ENCODE measurements around the gene IFT122. TPM values are rescaled to one million over a fixed set of nuclear protein-coding genes. Genes with fewer than 3 reads are reported as not detected.
A peak's percentile ranks its signal among the peaks of the same experiment; 100 is the strongest.

Gene IFT122
- total and polyA plus RNA-seq, 2 of the 4 experiments (the other 2 are of a cell fraction), result 16.8 to 28.0 TPM

DNA sequence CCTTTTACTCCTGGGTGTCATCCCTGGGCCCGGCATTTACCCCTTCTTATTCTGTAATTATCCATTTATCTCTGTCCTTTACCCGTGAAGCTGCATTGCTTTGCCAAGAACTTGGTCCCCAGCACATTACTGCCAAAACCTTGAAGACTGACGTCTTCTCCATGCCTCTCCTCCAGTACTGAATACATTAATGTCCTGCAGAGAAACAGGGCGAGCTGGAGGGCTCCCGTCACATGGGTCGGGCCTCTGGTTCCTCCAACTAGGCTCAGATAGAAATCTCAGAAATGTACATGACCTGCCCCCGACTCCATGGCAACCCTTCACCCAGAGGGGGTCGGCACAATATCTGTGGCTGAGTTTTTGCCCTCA lies 12.0 kb upstream of the IFT122 start:
- Histone ChIP-seq H3K14ac (replicated peaks; ENCODE audit: low read depth, low read length) (no peak overlapping the region), H3K9ac (ENCODE audit: low read depth, low read length) (0 out of 2 replicates have a peak overlapping the region, but pooled peaks have one; percentile 15), H2BK5ac (ENCODE audit: low read depth, low read length, poor library complexity, severe bottlenecking) (no peak overlapping the region), H4K20me1 (ENCODE audit: insufficient read depth, low read length) (no peaks in the 10 kb centered on the region), H3K36me3 (ENCODE audit: control insufficient read depth, insufficient read depth, low read length) (peaks cover 16% of the 10 kb centered on the region), H4K5ac (ENCODE audit: low read depth, low read length) (no peak overlapping the region), H4K91ac (ENCODE audit: insufficient read depth, low read depth, low read length) (no peak overlapping the region), H3K4me2 (ENCODE audit: low read depth, low read length) (peak overlapping the region; percentile 88), H2BK15ac (ENCODE audit: low read depth, low read length) (no peak overlapping the region), H3K79me1 (ENCODE audit: low read depth in 1 of 2, low read length in 2 of 2) (peaks cover 5 to 7% of the 10 kb centered on the region in 2 experiments; a peak in 2 of 4 replicates), H3K27ac (ENCODE audit: insufficient read depth, low read length) (no peak overlapping the region), H3K27me3 (ENCODE audit: control insufficient read depth, insufficient read depth, low read length) (no peaks in the 10 kb centered on the region), H3K23ac (ENCODE audit: low read depth, low read length) (no peak overlapping the region), H3K9me1 (ENCODE audit: insufficient read depth, low read length) (peaks cover 14% of the 10 kb centered on the region; the same call in 1 of the 2 replicates), H3K4me3 (ENCODE audit: insufficient read depth, low read depth, low read length) (peak overlapping the region; percentile 47), H4K8ac (ENCODE audit: low read depth in 2 of 2, low read length in 2 of 2) (no peak overlapping the region), H2BK120ac (ENCODE audit: low read depth, low read length) (no peak overlapping the region), H3K4ac (ENCODE audit: low read depth, low read length) (no peak overlapping the region), H2AK9ac (replicated peaks; ENCODE audit: low read depth, low read length, poor library complexity) (no peak overlapping the region), H2AK5ac (ENCODE audit: low read depth, low read length) (no peak overlapping the region), H3K18ac (ENCODE audit: low read depth, low read length) (no peak overlapping the region), H2AFZ (replicated peaks; ENCODE audit: low read length, poor library complexity) (peak overlapping the region; percentile 93), H3K4me1 (ENCODE audit: control insufficient read depth, insufficient read depth, low read length) (peaks cover 5% of the 10 kb centered on the region), H3K56ac (ENCODE audit: extremely low read depth, insufficient read depth, low read length) (no peak overlapping the region), H2BK20ac (ENCODE audit: low read depth, low read length) (no peak overlapping the region), H3K9me3 (ENCODE audit: control insufficient read depth, insufficient read depth, low read length) (no peaks in the 10 kb centered on the region)
- TF ChIP-seq, protein P1, sequence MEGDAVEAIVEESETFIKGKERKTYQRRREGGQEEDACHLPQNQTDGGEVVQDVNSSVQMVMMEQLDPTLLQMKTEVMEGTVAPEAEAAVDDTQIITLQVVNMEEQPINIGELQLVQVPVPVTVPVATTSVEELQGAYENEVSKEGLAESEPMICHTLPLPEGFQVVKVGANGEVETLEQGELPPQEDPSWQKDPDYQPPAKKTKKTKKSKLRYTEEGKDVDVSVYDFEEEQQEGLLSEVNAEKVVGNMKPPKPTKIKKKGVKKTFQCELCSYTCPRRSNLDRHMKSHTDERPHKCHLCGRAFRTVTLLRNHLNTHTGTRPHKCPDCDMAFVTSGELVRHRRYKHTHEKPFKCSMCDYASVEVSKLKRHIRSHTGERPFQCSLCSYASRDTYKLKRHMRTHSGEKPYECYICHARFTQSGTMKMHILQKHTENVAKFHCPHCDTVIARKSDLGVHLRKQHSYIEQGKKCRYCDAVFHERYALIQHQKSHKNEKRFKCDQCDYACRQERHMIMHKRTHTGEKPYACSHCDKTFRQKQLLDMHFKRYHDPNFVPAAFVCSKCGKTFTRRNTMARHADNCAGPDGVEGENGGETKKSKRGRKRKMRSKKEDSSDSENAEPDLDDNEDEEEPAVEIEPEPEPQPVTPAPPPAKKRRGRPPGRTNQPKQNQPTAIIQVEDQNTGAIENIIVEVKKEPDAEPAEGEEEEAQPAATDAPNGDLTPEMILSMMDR (conservative IDR thresholded peaks at IDR 0.05; ENCODE audit: low read depth, low read length), result no peak
- 32% methylated on average over 3 of the region's 8 CpGs; no CpG with 5 or more reads in 1 of the 2 experiments for WGBS, 2 experiments (ENCODE audit: extremely low coverage in 2 of 2, insufficient read length in 1 of 2)
- ChIA-PET POLR2A (ENCODE audit: unreplicated experiment) (interaction anchor here (0.6 kb wide), 1 partner anchor 51 kb away, joined by 8 read pairs; no protein-coding TSS in a partner anchor), CTCF (interaction anchor here (1.5 kb wide), 1 partner anchor 45 kb away, joined by 3 read pairs; no protein-coding TSS in a partner anchor)
- intact Hi-C loops (cut with micrococcal nuclease) (no loop called here), in situ Hi-C loops (cut with MboI; ENCODE audit: low sequenced_read_pairs) (no loop called here), dilution Hi-C loops (cut with HindIII; ENCODE audit: low sequenced_read_pairs, unreplicated experiment) (no loop called here)
- ATAC-seq (ENCODE audit: low read depth), result peak; percentile 15
- no TSS peak for BruUV-seq (replicated peaks)
- DNase-seq, result no peak

All from IMR-90 (cell line).